Neural crest cell (in vitro differentiated cells): ENCODE results near the gene GPR158. TPM values are rescaled to one million over a fixed set of nuclear protein-coding genes. Genes with fewer than 3 reads are reported as not detected.

ENCODE experiments used
- DNase-seq: peaks from one replicate; pipeline ENCODE4 v3.0.0; 2021; ENCODE audit warnings: low read depth, mixed read lengths, low spot score
- H3K27ac Mint-ChIP-seq: one replicate; pipeline ENCODE4 v1.8.0; 2021; ENCODE audit warnings: mild to moderate bottlenecking, mixed read lengths; ENCODE audit not compliant: unreplicated experiment
- H3K27me3 Mint-ChIP-seq: 2 replicates; pipeline ENCODE4 v1.8.0; 2021; ENCODE audit warnings: low read depth, mild to moderate bottlenecking, mixed read lengths
- H3K36me3 Mint-ChIP-seq: 2 replicates; pipeline ENCODE4 v1.8.0; 2021; ENCODE audit warnings: low read depth, mild to moderate bottlenecking, mixed read lengths
- H3K4me1 Mint-ChIP-seq: 2 replicates; pipeline ENCODE4 v1.8.0; 2021; ENCODE audit warnings: mixed read lengths
- H3K4me3 Mint-ChIP-seq: one replicate; pipeline ENCODE4 v1.8.0; 2021; ENCODE audit warnings: mild to moderate bottlenecking, mixed read lengths
- H3K9me3 Mint-ChIP-seq: 2 replicates; pipeline ENCODE4 v1.8.0; 2021; ENCODE audit warnings: mixed read lengths
- total RNA-seq: library from RNA; stranded (reverse); gene quantifications from 2 replicates; pipeline ENCODE4 v1.2.1, GENCODE V29; 2021
- TF ChIP-seq, protein P1 (sequence below): fragments of 200-600 bp; sonication (generic); conservative IDR thresholded peaks from 2 replicates; pipeline ENCODE4 v1.5.0; 2021; ENCODE audit warnings: antibody characterized with exemption, mild to moderate bottlenecking

Gene GPR158
- total RNA-seq, 1 donor from 2014 or later, result 0.26 TPM

DNA sequence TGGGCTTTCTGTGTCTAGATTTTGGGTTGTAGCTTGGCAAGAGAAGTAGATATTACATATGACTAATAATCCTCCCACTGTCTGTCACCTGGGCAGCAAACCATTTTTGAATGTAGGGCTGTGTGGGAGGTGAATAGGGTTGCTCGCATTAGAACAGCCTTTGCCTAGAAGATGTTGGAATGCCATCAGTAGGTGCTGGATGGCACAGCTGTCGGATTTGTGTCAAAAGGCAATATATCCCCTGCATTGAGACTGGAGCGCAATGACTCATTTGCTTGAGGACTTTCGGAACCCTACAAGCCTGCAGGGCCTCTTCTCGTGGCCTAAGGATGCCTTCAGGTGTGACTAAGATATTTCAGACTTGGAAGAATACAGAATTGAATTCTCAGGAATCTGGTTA is 323.8 kb downstream of the GPR158 start:
- Mint-ChIP-seq H3K9me3 (no peaks in the 10 kb centered on the region), H3K4me3 (no peak overlapping the region), H3K27me3 (no peaks in the 10 kb centered on the region), H3K36me3 (no peaks in the 10 kb centered on the region), H3K27ac (no peak overlapping the region), H3K4me1 (peaks cover 3% of the 10 kb centered on the region)
- DNase-seq, result no peak
- TF ChIP-seq, protein P1, sequence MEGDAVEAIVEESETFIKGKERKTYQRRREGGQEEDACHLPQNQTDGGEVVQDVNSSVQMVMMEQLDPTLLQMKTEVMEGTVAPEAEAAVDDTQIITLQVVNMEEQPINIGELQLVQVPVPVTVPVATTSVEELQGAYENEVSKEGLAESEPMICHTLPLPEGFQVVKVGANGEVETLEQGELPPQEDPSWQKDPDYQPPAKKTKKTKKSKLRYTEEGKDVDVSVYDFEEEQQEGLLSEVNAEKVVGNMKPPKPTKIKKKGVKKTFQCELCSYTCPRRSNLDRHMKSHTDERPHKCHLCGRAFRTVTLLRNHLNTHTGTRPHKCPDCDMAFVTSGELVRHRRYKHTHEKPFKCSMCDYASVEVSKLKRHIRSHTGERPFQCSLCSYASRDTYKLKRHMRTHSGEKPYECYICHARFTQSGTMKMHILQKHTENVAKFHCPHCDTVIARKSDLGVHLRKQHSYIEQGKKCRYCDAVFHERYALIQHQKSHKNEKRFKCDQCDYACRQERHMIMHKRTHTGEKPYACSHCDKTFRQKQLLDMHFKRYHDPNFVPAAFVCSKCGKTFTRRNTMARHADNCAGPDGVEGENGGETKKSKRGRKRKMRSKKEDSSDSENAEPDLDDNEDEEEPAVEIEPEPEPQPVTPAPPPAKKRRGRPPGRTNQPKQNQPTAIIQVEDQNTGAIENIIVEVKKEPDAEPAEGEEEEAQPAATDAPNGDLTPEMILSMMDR, result no peak

DNA sequence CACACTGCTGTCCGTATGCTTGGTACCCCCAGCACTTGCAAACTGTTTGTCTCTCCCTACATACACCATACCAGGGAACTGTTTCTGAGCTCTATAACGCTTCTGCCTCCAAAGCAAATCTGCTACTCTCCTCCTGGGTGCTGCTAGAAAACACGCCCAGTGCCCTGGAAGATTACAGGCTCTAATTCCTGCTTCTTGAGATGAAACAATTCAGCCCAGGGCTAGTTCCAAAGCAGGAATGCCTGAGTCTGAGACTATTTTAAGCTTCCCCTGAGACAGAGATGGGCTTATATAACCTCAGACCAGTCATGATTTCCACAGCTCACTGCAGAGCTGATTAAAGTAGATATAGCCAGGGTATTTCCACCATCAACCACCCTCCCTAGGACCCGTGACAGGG is 327.1 kb downstream of the GPR158 start:
- Mint-ChIP-seq H3K27ac (no peak overlapping the region), H3K36me3 (no peaks in the 10 kb centered on the region), H3K9me3 (no peaks in the 10 kb centered on the region), H3K4me3 (no peak overlapping the region), H3K27me3 (no peaks in the 10 kb centered on the region), H3K4me1 (no peaks in the 10 kb centered on the region)
- no peak for DNase-seq
- TF ChIP-seq, protein P1, result no peak

DNA sequence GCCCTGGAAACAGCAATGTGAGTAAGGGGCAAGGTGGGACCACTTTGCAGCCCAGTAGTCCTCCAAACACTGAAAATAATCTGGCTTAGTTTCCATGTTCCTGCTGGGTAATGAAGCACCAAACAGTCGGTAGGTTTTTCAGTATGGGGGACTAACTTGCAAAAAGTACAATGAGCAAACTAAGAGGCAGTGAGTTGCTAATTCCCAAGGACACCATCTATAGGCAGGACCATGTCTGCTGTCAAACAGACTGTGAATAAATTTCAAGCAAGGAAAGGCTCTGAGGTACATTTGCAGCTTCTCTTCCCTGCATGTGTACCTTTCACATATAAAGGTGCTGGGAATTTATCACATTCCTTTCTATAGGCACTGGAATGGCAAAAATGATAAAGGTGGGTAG is 327.7 kb downstream of the GPR158 start:
- H3K4me1 Mint-ChIP-seq, result no peaks in the 10 kb centered on the region
- H3K27ac Mint-ChIP-seq, result no peak overlapping the region
- no peaks in the 10 kb centered on the region for H3K27me3 Mint-ChIP-seq
- DNase-seq, result no peak
- H3K9me3 Mint-ChIP-seq, result no peaks in the 10 kb centered on the region
- TF ChIP-seq, protein P1, result no peak
- no peak overlapping the region for H3K4me3 Mint-ChIP-seq
- no peaks in the 10 kb centered on the region for H3K36me3 Mint-ChIP-seq

DNA sequence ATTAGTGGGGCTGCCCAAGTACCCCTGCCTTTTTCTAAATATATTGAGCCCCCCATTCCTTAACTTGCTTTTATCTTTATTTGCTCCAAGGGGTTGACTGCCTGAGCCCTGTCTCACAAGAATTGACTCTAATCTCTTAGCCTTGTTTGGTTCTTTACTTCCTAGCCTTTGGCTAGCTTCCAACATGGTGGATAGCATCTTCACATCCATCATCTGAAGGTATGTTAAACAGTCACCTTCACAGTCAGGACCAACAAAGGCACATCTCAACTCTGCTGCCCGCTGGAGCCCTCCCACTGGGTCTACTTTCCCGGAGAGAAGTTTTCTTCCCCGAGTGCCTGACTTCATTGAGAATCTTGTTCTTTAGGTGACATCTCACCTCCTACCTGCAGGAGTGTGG is 329.5 kb downstream of the GPR158 start:
- H3K27me3 Mint-ChIP-seq, result no peaks in the 10 kb centered on the region
- peaks cover 5% of the 10 kb centered on the region for H3K4me1 Mint-ChIP-seq
- TF ChIP-seq, protein P1, result no peak
- no peak for DNase-seq
- no peaks in the 10 kb centered on the region for H3K36me3 Mint-ChIP-seq
- no peak overlapping the region for H3K4me3 Mint-ChIP-seq
- no peaks in the 10 kb centered on the region for H3K9me3 Mint-ChIP-seq
- no peak overlapping the region for H3K27ac Mint-ChIP-seq

DNA sequence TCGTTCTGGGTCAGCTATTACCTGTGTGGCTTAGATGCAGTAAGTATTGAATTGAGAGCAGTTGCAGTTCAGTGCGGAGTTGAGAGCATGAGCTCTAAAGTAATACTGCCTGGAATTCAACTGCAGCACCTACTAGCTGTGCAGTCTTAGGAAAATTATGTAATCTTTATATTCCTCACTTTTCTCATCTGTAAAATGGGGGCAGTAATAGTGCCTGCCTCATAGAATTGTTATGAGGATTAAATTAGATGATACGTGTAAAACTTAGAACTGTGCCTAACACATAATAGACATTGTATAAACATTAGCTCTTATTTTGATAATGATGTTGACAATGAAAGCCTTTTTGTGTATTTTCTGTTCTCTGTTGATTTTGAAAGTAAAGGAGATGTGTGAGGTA is 330.0 kb downstream of the GPR158 start:
- Mint-ChIP-seq H3K4me1 (peaks cover 5% of the 10 kb centered on the region), H3K4me3 (no peak overlapping the region), H3K27ac (no peak overlapping the region), H3K9me3 (no peaks in the 10 kb centered on the region), H3K27me3 (no peaks in the 10 kb centered on the region), H3K36me3 (no peaks in the 10 kb centered on the region)
- DNase-seq, result no peak
- TF ChIP-seq, protein P1, result no peak

DNA sequence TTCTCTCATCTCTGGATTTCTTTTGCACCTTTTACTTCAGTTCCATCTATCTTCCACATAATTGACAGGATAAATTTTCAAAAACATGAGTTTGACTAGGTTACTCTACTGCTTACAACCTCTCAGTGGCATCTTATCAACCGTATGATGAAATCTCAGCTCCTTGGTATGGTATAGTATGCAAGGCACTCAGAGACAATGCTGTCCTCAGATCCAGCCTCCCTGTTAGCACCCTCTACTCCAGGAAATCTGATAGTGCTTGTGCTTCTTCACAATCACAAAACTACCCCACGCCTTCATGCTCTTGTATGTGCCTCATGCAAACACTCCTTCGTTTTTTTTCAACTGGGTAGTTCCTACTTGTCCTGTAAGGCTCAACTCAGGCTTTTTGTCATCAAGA is 330.7 kb downstream of the GPR158 start:
- Mint-ChIP-seq H3K4me1 (peaks cover 5% of the 10 kb centered on the region), H3K9me3 (no peaks in the 10 kb centered on the region), H3K27ac (no peak overlapping the region), H3K27me3 (no peaks in the 10 kb centered on the region), H3K36me3 (no peaks in the 10 kb centered on the region), H3K4me3 (no peak overlapping the region)
- TF ChIP-seq, protein P1, result no peak
- DNase-seq, result no peak
